Hepatocyte (in vitro differentiated cells): ENCODE measurements around the gene ATP5MC2. TPM values are rescaled to one million over a fixed set of nuclear protein-coding genes. Genes with fewer than 3 reads are reported as not detected.

Source experiments
- DNase-seq: peaks from one replicate; pipeline ENCODE4 v3.0.0-alpha.2; 2016; ENCODE audit warnings: low spot score
- H2AFZ ChIP-seq: fragments of 200-600 bp; sonication (generic); 2 replicates; pipeline ENCODE4 v1.6.0; 2016; ENCODE audit warnings: antibody characterized with exemption, mild to moderate bottlenecking
- H3K27ac ChIP-seq: fragments of 200-600 bp; sonication (generic); 2 replicates; pipeline ENCODE4 v1.5.1; 2016; ENCODE audit warnings: mild to moderate bottlenecking
- H3K27me3 ChIP-seq: fragments of 200-600 bp; sonication (generic); 2 replicates; pipeline ENCODE4 v1.6.1; 2016
- H3K36me3 ChIP-seq: fragments of 200-600 bp; sonication (generic); replicated peaks from 2 replicates; pipeline ENCODE4 v1.5.1; 2016; ENCODE audit warnings: low read depth; ENCODE audit not compliant: insufficient read depth
- H3K4me1 ChIP-seq: fragments of 200-600 bp; sonication (generic); 2 replicates; pipeline ENCODE4 v1.5.1; 2016; ENCODE audit warnings: mild to moderate bottlenecking, moderate library complexity; ENCODE audit not compliant: insufficient read depth
- H3K4me2 ChIP-seq: fragments of 200-600 bp; sonication (generic); 2 replicates; pipeline ENCODE4 v1.6.0; 2016
- H3K4me3 ChIP-seq: fragments of 200-600 bp; sonication (generic); 2 replicates; pipeline ENCODE4 v1.5.1; 2016; ENCODE audit warnings: mild to moderate bottlenecking
- H3K79me2 ChIP-seq: fragments of 200-600 bp; sonication (generic); 2 replicates; pipeline ENCODE4 v1.6.0; 2017; ENCODE audit warnings: mild to moderate bottlenecking
- H3K9me2 ChIP-seq: fragments of 200-600 bp; sonication (generic); replicated peaks from 2 replicates; pipeline ENCODE4 v1.6.0; 2017; ENCODE audit warnings: mild to moderate bottlenecking; ENCODE audit not compliant: insufficient read depth
- H3K9me3 ChIP-seq: fragments of 200-600 bp; sonication (generic); 2 replicates; pipeline ENCODE4 v1.5.1; 2016; ENCODE audit warnings: low read depth, mild to moderate bottlenecking
- H4K20me1 ChIP-seq: fragments of 200-600 bp; sonication (generic); 2 replicates; pipeline ENCODE4 v1.6.0; 2016; ENCODE audit warnings: mild to moderate bottlenecking; ENCODE audit not compliant: insufficient read depth, poor library complexity, severe bottlenecking
- EZH2 ChIP-seq: fragments of 200-600 bp; sonication (generic); IDR thresholded peaks from 2 replicates; pipeline ENCODE4 v1.6.1; 2016; ENCODE audit warnings: antibody characterized with exemption, mild to moderate bottlenecking, borderline replicate concordance
- EZH2phosphoT487 ChIP-seq: fragments of 200-600 bp; sonication (generic); IDR thresholded peaks from one replicate; pipeline ENCODE4 v1.6.1; 2018; ENCODE audit warnings: antibody characterized with exemption, mild to moderate bottlenecking, low read depth, moderate library complexity; ENCODE audit not compliant: unreplicated experiment, severe bottlenecking
- WGBS: methylation state at CpG from one replicate; pipeline ENCODE4 v1.1.6; 2016; ENCODE audit warnings: low lambda C conversion rate; ENCODE audit errors: missing lambda C conversion rate; 5-methylcytosine and 5-hydroxymethylcytosine counted together
- polyA plus RNA-seq: library from polyadenylated mRNA; unstranded; fragments of >200 nt; fragmentation: Nextera tagmentation; extraction: Ambion mirVana; gene quantifications from 2 replicates; pipeline ENCODE4 v1.2.1, GENCODE V29; 2016
- total RNA-seq: library from RNA; depleted of rRNA; stranded (reverse); fragments of >200 nt; gene quantifications from 2 replicates; pipeline ENCODE4 v1.2.3, GENCODE V29; 2014
- TF ChIP-seq, protein P1 (sequence below): fragments of 200-600 bp; sonication (generic); IDR thresholded peaks from 2 replicates; pipeline ENCODE4 v1.5.1; 2016; ENCODE audit warnings: antibody characterized with exemption, mild to moderate bottlenecking; ENCODE audit not compliant: poor library complexity

ATP5MC2 gene
- total and polyA plus RNA-seq, 2 experiments from 2014 or later = 252 to 301 TPM

DNA sequence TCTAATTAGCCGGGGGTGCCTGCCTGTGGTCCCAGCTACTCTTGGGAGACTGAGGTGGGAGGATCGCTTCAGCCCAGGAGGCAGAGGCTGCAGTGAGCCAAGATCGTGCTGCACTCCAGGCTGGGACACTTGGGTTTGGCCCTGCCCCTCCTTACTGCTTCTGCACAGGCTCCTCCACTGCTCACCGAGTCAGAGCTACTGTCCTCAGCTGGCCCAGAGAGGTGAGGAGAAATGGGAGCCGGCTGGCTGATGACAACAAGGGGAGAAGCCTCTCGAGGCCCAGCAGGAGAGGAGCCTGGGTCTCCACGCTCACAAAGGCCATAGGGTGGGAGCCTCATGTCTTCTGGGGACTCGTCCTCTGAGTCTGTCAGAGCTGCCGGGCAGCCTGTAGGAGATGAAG, 37.6 kb upstream of the ATP5MC2 start:
- Histone ChIP-seq H3K36me3 (no peaks in the 10 kb centered on the region), H3K4me1 (no peaks in the 10 kb centered on the region), H4K20me1 (no peaks in the 10 kb centered on the region), H3K4me3 (no peak overlapping the region), H3K9me3 (no peaks in the 10 kb centered on the region), H3K27ac (no peak overlapping the region), H3K4me2 (no peak overlapping the region), H2AFZ (no peak overlapping the region), H3K9me2 (no peaks in the 10 kb centered on the region), H3K79me2 (no peaks in the 10 kb centered on the region), H3K27me3 (no peaks in the 10 kb centered on the region)
- WGBS = 94% methylated on average over 9 of the region's 9 CpGs
- TF ChIP-seq EZH2 = no peak
- TF ChIP-seq EZH2phosphoT487 = no peak
- TF ChIP-seq, protein P1, sequence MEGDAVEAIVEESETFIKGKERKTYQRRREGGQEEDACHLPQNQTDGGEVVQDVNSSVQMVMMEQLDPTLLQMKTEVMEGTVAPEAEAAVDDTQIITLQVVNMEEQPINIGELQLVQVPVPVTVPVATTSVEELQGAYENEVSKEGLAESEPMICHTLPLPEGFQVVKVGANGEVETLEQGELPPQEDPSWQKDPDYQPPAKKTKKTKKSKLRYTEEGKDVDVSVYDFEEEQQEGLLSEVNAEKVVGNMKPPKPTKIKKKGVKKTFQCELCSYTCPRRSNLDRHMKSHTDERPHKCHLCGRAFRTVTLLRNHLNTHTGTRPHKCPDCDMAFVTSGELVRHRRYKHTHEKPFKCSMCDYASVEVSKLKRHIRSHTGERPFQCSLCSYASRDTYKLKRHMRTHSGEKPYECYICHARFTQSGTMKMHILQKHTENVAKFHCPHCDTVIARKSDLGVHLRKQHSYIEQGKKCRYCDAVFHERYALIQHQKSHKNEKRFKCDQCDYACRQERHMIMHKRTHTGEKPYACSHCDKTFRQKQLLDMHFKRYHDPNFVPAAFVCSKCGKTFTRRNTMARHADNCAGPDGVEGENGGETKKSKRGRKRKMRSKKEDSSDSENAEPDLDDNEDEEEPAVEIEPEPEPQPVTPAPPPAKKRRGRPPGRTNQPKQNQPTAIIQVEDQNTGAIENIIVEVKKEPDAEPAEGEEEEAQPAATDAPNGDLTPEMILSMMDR = no peak
- DNase-seq = no peak

DNA sequence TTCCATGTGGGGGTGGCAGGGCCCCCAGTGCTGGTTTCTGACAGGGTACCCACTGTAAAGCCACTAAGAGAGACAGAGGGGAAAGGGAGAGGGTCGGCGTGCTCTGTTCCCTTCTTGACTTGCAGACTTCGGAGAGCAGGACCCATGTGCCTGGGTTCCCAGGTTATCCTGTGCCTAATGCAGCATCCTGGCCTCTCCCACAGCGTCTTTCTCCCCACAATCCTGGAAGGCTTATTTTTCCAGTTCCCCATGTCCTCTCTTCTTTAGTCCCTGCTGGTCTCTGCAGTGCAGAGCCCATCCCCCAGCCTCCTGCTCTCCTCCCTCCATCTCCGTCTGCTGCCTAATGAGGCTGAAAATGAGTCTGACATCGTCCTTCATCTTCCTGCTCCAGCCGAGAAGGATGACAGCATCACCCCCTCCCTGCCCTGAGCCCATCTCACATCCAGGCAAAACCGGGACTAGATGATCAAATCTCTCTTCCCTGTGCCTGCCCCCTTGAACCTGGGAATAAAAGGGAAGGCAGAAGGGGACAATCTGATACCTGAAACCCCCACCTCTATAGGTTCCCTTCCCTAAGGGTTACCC, 36.3 kb upstream of the ATP5MC2 start:
- no peaks in the 10 kb centered on the region for H3K79me2 ChIP-seq
- H4K20me1 ChIP-seq = no peaks in the 10 kb centered on the region
- H2AFZ ChIP-seq = no peak overlapping the region
- H3K4me2 ChIP-seq = no peak overlapping the region
- no peaks in the 10 kb centered on the region for H3K36me3 ChIP-seq
- no peaks in the 10 kb centered on the region for H3K9me3 ChIP-seq
- no peak overlapping the region for H3K4me3 ChIP-seq
- TF ChIP-seq EZH2phosphoT487 (no peak), EZH2 (no peak)
- TF ChIP-seq, protein P1 = no peak
- no peaks in the 10 kb centered on the region for H3K9me2 ChIP-seq
- DNase-seq = no peak
- 82% methylated on average over 8 of the region's 8 CpGs for WGBS
- no peak overlapping the region for H3K27ac ChIP-seq
- no peaks in the 10 kb centered on the region for H3K4me1 ChIP-seq
- H3K27me3 ChIP-seq = peaks cover 5% of the 10 kb centered on the region

DNA sequence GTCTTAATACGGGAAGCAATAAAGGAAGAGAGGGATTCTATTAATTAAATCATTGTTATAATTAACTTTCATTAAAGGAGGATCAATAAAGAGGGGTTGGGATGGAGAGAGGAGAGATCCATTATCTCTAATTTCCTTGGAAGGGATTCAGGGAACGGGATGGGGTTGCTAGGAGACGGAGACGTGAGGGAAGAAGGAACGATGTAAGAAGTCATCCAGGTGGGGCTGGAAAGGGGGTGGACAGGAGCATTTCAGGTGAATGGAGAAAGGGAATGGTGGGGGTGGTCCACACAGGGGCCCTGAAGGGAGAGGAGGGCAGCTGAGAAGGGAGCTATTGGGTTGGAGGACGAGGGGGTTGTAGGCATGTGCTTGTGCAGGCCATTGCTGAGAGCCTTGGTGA, 34.2 kb upstream of the ATP5MC2 start:
- no peaks in the 10 kb centered on the region for H3K36me3 ChIP-seq
- 66% methylated on average over 6 of the region's 6 CpGs for WGBS
- H3K79me2 ChIP-seq = no peaks in the 10 kb centered on the region
- H3K27me3 ChIP-seq = peaks cover 23% of the 10 kb centered on the region
- H2AFZ ChIP-seq = no peak overlapping the region
- no peak overlapping the region for H3K27ac ChIP-seq
- H3K4me2 ChIP-seq = no peak overlapping the region
- no peaks in the 10 kb centered on the region for H3K9me2 ChIP-seq
- H3K9me3 ChIP-seq = no peaks in the 10 kb centered on the region
- H4K20me1 ChIP-seq = no peaks in the 10 kb centered on the region
- TF ChIP-seq, protein P1 = no peak
- TF ChIP-seq EZH2phosphoT487 = no peak
- no peak for TF ChIP-seq EZH2
- DNase-seq = no peak
- no peaks in the 10 kb centered on the region for H3K4me1 ChIP-seq
- no peak overlapping the region for H3K4me3 ChIP-seq
